ENCODE measurements around the gene KIAA0825.
A peak's percentile ranks its signal among the peaks of the same experiment; 100 is the strongest.

The KIAA0825 gene

GRCh38 chr5:94499806-94500205, 118.6 kb downstream of the KIAA0825 start:
- no peak for DNase-seq

GRCh38 chr5:94498199-94498598, 120.2 kb downstream of the KIAA0825 start:
- no peak for DNase-seq

- no peak for DNase-seq
Measured at GRCh38 chr5:94485067-94485466, 133.3 kb downstream of the KIAA0825 start.

GRCh38 chr5:94481059-94481458, 137.3 kb downstream of the KIAA0825 start:
- no peak for DNase-seq

- DNase-seq = no peak
Measured at GRCh38 chr5:94480486-94480885, 137.9 kb downstream of the KIAA0825 start.

- DNase-seq = no peak
Measured at GRCh38 chr5:94473936-94474335, 144.5 kb downstream of the KIAA0825 start.

GRCh38 chr5:94471521-94471920, 146.9 kb downstream of the KIAA0825 start:
- DNase-seq = no peak

- no peak for DNase-seq
Measured at GRCh38 chr5:94470802-94471201, 147.6 kb downstream of the KIAA0825 start.

- no peak for DNase-seq
Measured at GRCh38 chr5:94469894-94470329, 148.5 kb downstream of the KIAA0825 start.

- no peak for DNase-seq
Measured at GRCh38 chr5:94467954-94468930, 150.2 kb downstream of the KIAA0825 start.

- no peak for DNase-seq
Measured at GRCh38 chr5:94467346-94467953, 151.0 kb downstream of the KIAA0825 start.

GRCh38 chr5:94463739-94464138, 154.7 kb downstream of the KIAA0825 start:
- DNase-seq = no peak

GRCh38 chr5:94461131-94461530, 157.3 kb downstream of the KIAA0825 start:
- DNase-seq = no peak

- DNase-seq = no peak
Measured at GRCh38 chr5:94459915-94460314, 158.5 kb downstream of the KIAA0825 start.

GRCh38 chr5:94457788-94458187, 160.6 kb downstream of the KIAA0825 start:
- no peak for DNase-seq

GRCh38 chr5:94445726-94446125, 172.7 kb downstream of the KIAA0825 start:
- no peak for DNase-seq

GRCh38 chr5:94442991-94443390, 175.4 kb downstream of the KIAA0825 start:
- no peak for DNase-seq

- DNase-seq = no peak
Measured at GRCh38 chr5:94442076-94442475, 176.3 kb downstream of the KIAA0825 start.

- no peak for DNase-seq
Measured at GRCh38 chr5:94440015-94440414, 178.4 kb downstream of the KIAA0825 start.

- DNase-seq = peak in 1 of 5 donors; percentile 8
Measured at GRCh38 chr5:94433397-94434163, 184.8 kb downstream of the KIAA0825 start.

GRCh38 chr5:94432499-94432898, 185.9 kb downstream of the KIAA0825 start:
- no peak for DNase-seq

- DNase-seq = no peak
Measured at GRCh38 chr5:94431696-94432095, 186.7 kb downstream of the KIAA0825 start.

- no peak for DNase-seq
Measured at GRCh38 chr5:94429566-94429965, 188.8 kb downstream of the KIAA0825 start.
